HG02678 (cell line): ENCODE results near the gene TEPSIN.

Source experiments
- ATAC-seq: cut with Tn5 transposase; IDR thresholded peaks from one replicate; pipeline ENCODE4 v1.9.1; 2021; ENCODE audit warnings: mild to moderate bottlenecking, moderate library complexity; ENCODE audit not compliant: unreplicated experiment

Gene TEPSIN

DNA sequence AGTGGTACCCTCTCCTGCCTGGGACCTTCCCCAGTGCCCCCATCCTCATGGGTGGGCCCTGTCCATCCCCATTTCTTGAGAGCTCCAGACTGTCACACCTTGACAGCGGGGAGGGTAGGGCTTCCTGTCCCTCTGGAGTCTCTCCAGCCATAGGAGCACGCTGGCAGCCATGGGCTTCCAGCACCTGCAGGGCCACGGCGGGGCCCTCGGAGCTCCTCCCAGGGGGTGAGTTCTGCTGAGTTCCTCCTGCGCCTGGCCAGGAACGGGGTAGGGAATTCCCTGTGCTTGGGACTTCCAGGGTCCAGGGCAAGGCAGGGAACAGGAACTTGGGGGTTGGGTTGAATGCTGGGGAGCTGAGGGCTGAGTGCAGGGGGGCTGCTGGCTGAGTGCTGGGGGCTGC lies 49.8 kb downstream of the TEPSIN start:
- ATAC-seq: no peak

DNA sequence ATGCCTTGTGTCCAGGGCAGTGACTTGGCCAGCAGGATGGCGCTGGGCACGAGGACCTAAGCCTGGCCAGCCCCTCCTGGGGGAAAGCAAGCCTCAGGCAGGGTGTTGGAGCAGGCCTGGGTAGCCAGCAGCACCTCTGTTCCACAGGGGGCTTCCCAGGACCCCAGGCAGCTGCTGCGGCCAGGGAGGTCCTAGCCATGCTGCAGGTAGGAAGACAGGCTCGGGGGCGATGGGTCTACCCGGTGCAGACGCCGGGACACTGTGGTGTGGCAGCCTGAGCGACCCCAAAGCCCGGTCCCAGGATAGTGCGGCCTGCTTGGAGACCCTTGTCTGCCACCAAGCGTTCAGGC lies 50.4 kb downstream of the TEPSIN start:
- ATAC-seq: no peak

DNA sequence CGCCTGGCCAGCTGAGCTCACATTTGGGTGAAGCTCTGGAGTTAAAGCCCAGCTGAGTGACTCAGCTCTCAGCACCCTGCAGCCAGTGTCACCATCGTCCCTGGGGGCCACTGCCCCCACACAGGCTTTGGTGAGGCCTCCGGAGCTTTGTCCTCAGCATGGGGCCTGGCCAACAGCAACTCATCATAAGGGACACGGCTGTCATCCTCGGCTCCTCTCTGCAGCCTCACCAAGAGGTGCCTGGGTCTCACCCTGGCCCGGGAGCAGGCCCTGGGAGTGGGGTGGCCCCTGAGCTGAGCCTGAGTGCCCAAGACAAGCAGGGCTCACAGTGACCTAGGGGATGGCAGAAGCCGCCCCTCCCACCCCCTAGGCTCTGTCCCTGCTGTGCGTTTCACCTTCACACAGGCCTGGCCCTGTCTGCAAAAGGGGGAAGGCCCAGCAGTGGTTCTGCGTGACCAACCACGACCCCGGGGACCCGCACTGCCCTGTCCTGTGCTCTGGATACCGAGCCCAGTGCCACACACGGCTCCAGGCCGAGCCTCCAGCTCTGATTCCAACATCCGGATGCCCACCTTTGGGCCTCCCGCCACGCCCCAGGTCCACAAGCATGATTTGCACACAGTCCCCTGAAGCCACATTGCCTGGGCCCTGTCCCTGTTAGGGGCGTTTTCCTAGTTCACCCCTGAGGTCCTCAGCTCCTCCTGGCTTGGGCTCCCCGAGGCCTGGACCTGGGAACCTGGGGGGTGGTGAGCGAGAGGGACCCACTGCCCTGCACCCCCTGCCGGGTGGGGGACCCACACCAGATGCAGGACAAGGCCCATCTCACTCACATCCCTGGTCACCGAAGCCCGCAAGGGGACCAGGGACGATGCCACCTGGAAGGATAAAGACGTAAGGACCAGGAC lies 51.0 kb downstream of the TEPSIN start:
- ATAC-seq: no peak

DNA sequence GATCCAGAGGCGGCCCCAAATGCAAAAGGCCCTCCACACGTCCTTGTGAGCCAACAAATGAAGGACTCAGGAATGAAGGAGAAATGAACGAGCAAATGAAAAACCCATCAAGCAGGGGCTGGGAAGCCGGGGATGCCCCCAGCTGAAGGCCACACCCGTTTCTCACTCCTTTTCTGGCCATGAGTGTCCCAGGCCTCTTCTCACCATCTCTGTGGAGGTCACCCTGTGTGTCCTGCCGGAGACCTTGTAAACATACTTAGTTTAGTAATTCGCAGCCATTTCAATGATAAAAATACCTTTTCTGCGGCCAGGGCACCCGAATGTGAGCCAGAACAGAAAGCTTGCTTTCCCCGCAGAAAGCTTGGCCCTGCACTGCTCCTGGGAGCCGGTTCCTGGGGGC lies 51.7 kb downstream of the TEPSIN start:
- no peak for ATAC-seq

DNA sequence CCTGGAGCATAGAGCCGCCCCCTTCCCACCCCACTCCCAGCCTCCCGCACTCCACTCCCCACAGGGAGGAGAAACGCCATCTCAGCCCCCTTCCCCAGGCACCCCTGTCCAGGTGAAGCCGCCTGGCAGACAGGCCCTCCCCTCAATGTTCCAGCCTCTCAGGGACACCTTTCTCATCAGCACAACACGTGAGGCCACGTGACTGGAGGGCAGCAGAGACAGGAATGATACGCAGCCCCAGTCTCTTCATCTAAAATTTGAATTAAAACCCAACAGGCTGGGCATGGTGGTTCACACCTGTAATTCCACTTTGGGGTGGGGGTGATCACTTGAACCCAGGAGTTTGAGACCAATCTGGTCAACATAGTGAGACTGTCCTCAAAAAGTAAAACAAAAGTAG lies 52.7 kb downstream of the TEPSIN start:
- no peak for ATAC-seq

DNA sequence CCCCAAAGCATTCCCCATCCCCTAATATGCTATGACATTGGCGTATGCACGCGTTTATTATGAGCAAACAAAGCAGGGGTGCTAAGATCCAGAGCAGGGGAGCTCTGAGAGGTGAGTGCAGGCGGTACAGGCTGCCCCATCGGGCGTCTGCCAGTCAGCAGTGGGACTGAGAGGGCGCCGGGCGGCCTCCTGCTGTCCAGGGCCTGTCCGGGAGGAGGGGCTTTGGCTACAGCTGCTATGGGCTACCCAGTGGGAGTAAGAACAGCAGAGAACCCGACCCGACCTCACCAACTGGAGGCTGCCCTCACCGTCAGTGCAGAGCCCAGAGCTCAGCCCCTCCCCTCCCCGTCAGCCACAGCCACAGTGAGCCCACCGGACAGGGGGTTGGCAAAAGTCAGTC lies 54.3 kb downstream of the TEPSIN start:
- ATAC-seq: no peak

DNA sequence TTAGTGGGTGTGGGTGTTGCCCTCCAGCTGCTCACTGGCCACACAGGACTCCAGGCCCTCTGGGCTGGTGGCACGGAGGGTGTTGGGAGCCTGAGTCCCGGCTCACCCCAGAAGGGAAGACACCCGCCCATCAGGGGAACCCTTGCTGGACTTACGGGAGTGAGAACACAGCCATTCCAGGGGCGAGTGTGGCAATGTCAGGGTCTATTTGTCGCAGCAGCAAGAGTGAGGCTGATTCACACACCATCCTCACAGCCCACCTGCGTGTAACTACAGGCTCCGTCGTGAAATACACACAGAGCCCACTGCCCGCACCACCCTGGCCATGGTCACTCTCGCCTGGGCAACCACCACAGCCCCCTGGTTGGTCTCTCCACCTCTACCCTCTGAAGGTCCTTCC lies 55.0 kb downstream of the TEPSIN start:
- no peak for ATAC-seq

DNA sequence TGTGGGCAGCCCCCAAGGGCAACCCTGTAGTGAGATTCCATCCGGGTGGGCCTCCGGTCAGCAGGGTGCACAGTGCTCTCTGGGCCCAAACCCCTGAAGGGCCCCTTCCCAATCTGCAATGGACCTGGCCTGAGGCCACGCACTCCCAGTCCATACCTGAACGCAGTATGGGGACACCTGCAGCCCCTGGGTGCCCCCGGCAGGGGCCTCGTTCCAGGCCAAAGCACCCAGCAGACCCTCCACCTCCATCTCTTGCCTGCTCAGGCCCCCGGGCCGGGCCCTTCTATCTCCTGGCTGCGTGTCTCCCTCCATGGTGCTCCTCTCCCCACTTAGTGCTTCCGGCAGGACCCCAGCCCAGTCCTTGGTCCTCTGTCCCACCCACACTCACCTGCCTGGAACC lies 55.5 kb downstream of the TEPSIN start:
- no peak for ATAC-seq

DNA sequence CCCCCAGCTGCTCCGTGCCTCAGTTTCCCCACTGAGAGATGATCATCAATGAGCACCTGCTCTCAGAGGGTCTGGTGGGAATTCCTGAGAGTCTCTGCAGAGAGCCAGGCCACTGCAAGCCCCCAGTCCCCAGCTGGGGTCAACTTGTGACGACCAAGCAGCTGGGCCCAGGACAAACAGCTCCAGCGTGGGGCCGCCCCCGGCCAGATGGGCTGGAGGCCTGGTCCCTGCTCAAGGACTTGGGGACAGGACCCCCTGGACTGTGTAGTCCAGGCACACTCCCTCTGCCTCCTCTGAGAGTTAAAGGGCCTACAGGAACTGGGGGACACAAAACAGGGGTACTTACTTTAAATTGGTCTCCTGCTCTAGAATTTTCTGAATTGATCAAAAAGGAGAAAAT lies 56.3 kb downstream of the TEPSIN start:
- no peak for ATAC-seq

DNA sequence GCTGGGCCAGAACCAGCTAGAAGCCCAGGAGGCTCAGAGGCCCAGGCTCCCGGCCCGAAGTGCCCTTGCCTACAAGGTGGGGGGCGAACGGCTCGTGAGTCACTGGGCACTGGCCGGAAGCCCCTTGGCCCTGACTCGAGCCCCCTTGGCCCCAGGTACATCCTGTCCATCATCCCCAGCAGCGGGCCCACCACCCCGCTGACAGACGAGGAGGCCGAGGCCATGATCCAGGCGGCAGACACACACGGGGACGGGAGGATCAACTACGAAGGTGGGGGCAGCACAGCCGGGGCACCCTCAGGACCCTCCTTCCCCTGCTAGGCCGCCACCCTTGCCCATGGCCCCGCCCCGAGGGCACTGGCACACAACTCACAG lies 57.1 kb downstream of the TEPSIN start:
- ATAC-seq: no peak

DNA sequence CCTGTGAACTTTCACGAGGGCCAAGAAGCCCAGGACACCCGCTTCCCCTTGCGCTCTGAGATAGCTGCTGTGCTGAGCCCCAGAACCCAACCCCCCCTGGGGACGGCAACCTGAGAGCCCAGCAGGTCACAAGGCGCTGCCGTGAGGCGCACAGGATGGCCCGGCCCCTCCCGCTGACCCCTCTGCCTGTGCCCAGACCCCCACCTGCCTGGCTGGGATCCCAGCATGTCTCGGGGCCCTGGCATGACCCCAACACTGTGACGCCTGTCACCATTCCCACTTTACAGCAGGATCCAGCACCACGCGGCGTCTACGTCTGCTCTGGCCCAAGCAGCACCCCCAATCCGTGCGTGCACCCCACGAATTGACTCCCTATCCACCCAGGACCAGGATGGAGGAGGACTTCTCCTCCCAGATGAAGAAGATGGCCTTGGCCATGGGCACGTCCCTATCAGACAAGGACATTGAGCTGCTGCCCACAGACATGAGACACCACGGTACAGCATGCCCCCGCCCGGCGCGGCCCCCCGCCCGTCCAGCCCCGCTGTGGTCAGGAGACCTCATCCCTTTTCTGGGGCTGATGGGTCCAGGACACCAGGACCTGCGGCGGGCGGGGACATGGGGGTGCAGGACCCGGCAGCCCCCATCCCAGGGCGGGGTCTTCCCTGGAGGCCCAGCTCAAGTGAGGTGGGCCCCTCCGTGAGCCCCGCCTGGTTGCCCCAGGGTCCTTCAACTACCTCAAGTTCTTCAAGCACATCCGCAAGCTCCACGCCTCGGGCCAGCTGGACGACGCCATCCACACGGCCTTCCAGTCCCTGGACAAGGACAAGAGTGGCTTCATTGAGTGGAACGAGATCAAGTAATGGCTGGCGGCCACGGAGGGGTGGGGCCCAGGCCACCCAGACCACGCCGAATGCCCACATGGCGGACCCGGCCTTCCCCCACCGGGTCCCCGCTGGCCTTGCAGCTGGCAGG lies 57.7 kb downstream of the TEPSIN start:
- no peak for ATAC-seq

DNA sequence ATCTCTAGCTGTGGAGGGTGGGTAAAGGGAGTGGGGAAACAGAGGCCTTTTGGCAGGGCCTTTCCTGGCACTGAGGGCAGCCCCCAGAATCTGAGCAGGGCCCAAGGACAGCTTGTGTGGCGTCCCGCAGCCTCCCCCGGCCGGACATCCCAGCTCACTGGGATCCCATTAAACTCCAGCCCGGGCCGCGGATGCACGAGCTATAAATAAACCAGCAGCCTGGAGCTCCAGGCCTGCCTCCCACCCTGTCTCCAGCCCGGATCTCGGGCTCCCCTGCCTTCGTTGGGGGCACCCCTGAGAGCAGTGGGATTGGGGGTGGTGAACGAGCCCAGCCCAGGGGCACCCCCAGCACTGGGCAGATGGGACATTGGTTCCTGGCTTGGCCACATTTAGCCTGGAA lies 59.0 kb downstream of the TEPSIN start:
- ATAC-seq: no peak

DNA sequence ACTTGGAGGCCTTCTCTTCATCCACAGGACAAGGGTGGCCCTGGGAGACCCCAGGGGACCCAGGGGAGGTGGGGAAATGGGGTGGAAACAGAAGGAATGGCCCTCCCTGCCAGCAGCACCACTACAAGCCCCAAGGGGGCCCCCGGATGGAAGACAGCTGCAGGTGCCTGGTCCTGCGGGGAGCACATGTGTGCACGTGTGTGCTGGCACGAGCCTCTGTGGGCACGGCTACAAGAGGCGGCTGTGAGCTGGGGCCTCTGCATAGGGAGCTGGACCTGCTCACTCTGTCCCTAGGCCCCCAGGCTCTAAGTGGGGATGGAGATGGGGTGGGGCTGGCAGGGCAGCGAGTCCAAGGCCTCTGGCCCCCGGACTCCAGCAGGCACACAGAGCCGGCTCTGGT lies 59.6 kb downstream of the TEPSIN start:
- ATAC-seq: no peak
